ENCODE measurements around the gene VWA5B2.

VWA5B2 gene

DNA sequence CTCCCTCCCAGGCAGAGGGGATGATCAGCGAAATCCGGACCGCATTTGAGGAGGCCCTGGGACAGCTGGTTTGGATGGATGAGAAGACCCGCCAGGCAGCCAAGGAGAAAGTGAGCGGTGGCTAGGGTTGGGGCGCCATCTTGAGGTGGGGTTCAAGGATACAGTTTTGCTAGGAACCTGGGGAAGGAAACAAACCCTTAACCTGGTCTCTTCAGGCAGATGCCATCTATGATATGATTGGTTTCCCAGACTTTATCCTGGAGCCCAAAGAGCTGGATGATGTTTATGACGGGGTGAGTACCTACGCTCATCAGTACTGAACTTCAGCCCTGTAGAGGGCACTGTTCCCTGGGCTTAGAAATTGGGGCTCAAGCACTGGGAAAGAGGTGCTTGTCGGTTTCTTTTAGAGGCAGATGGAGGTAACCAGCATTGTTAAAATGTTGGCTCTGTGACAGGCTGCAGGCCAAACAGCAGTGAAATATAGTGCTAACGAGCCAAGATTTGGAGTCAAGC is 60.1 kb downstream of the VWA5B2 start (continued):
- no peak for TF ChIP-seq ZNF324 (tag by site-specific recombination; IDR thresholded peaks at IDR 0.05)
- no peak for TF ChIP-seq SP2 (tag by site-specific recombination; IDR thresholded peaks at IDR 0.05)
- no peak for TF ChIP-seq ZNF155 (tag by site-specific recombination; IDR thresholded peaks at IDR 0.05)
- no peak for TF ChIP-seq ZNF792 (tag by site-specific recombination; IDR thresholded peaks at IDR 0.05)
- no peak for TF ChIP-seq ZEB2 (tag by site-specific recombination; IDR thresholded peaks at IDR 0.05)
- TF ChIP-seq ZNF23 (tag by site-specific recombination; IDR thresholded peaks at IDR 0.05; ENCODE audit: borderline replicate concordance): no peak
- TF ChIP-seq MYNN (tag by site-specific recombination; IDR thresholded peaks at IDR 0.05; ENCODE audit: borderline replicate concordance): no peak
- no peak for TF ChIP-seq ZNF37A (tag by site-specific recombination; IDR thresholded peaks at IDR 0.05)
- TF ChIP-seq, protein P1, sequence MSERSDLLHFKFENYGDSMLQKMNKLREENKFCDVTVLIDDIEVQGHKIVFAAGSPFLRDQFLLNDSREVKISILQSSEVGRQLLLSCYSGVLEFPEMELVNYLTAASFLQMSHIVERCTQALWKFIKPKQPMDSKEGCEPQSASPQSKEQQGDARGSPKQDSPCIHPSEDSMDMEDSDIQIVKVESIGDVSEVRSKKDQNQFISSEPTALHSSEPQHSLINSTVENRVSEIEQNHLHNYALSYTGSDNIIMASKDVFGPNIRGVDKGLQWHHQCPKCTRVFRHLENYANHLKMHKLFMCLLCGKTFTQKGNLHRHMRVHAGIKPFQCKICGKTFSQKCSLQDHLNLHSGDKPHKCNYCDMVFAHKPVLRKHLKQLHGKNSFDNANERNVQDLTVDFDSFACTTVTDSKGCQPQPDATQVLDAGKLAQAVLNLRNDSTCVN (tag by site-specific recombination; optimal IDR thresholded peaks at IDR 0.05): no peak
- TF ChIP-seq ZNF248 (tag by site-specific recombination; IDR thresholded peaks at IDR 0.05): no peak
- TF ChIP-seq, protein P2, sequence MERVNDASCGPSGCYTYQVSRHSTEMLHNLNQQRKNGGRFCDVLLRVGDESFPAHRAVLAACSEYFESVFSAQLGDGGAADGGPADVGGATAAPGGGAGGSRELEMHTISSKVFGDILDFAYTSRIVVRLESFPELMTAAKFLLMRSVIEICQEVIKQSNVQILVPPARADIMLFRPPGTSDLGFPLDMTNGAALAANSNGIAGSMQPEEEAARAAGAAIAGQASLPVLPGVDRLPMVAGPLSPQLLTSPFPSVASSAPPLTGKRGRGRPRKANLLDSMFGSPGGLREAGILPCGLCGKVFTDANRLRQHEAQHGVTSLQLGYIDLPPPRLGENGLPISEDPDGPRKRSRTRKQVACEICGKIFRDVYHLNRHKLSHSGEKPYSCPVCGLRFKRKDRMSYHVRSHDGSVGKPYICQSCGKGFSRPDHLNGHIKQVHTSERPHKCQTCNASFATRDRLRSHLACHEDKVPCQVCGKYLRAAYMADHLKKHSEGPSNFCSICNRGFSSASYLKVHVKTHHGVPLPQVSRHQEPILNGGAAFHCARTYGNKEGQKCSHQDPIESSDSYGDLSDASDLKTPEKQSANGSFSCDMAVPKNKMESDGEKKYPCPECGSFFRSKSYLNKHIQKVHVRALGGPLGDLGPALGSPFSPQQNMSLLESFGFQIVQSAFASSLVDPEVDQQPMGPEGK (tag by site-specific recombination; IDR thresholded peaks at IDR 0.05): no peak
- TF ChIP-seq ZNF335 (tag by site-specific recombination; conservative IDR thresholded peaks at IDR 0.05): no peak
- no peak for TF ChIP-seq ZNF202 (tag by site-specific recombination; IDR thresholded peaks at IDR 0.05; ENCODE audit: borderline replicate concordance)
- TF ChIP-seq, protein P3, sequence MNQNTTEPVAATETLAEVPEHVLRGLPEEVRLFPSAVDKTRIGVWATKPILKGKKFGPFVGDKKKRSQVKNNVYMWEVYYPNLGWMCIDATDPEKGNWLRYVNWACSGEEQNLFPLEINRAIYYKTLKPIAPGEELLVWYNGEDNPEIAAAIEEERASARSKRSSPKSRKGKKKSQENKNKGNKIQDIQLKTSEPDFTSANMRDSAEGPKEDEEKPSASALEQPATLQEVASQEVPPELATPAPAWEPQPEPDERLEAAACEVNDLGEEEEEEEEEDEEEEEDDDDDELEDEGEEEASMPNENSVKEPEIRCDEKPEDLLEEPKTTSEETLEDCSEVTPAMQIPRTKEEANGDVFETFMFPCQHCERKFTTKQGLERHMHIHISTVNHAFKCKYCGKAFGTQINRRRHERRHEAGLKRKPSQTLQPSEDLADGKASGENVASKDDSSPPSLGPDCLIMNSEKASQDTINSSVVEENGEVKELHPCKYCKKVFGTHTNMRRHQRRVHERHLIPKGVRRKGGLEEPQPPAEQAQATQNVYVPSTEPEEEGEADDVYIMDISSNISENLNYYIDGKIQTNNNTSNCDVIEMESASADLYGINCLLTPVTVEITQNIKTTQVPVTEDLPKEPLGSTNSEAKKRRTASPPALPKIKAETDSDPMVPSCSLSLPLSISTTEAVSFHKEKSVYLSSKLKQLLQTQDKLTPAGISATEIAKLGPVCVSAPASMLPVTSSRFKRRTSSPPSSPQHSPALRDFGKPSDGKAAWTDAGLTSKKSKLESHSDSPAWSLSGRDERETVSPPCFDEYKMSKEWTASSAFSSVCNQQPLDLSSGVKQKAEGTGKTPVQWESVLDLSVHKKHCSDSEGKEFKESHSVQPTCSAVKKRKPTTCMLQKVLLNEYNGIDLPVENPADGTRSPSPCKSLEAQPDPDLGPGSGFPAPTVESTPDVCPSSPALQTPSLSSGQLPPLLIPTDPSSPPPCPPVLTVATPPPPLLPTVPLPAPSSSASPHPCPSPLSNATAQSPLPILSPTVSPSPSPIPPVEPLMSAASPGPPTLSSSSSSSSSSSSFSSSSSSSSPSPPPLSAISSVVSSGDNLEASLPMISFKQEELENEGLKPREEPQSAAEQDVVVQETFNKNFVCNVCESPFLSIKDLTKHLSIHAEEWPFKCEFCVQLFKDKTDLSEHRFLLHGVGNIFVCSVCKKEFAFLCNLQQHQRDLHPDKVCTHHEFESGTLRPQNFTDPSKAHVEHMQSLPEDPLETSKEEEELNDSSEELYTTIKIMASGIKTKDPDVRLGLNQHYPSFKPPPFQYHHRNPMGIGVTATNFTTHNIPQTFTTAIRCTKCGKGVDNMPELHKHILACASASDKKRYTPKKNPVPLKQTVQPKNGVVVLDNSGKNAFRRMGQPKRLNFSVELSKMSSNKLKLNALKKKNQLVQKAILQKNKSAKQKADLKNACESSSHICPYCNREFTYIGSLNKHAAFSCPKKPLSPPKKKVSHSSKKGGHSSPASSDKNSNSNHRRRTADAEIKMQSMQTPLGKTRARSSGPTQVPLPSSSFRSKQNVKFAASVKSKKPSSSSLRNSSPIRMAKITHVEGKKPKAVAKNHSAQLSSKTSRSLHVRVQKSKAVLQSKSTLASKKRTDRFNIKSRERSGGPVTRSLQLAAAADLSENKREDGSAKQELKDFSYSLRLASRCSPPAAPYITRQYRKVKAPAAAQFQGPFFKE (tag by site-specific recombination; IDR thresholded peaks at IDR 0.05; ENCODE audit: borderline replicate concordance): no peak

DNA sequence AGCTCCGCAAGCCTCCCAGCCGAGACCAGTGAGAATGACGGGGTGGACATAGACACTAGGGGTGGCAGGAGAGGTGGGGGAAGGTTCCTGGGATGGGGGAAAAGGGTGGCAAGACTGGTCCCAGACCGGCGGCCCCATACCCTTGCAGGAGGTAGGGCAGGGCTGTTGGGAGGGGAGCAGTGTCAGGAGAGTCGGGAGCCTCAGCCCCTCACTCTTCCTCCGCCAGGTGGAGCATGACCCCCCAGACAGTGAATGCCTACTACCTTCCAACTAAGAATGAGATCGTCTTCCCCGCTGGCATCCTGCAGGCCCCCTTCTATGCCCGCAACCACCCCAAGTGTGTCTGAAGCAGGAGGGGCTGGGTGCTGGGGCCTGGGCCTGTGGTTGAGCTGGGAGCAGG is 60.9 kb downstream of the VWA5B2 start:
- Histone ChIP-seq H3K4me3 (ENCODE audit: low read depth, low read length) (no peak overlapping the region), H3K36me3 (ENCODE audit: control insufficient read depth in 2 of 2, insufficient read depth in 1 of 2, low read length in 2 of 2) (no peaks in the 10 kb centered on the region), H3K27ac (ENCODE audit: extremely low read depth, low read depth, low read length) (no peak overlapping the region), H3K4me1 (ENCODE audit: control insufficient read depth, insufficient read depth, low read length) (no peaks in the 10 kb centered on the region), H3K9me3 (ENCODE audit: control insufficient read depth, insufficient read depth, low read depth, low read length) (no peaks in the 10 kb centered on the region)
- ChIA-PET POLR2A (no interaction called here), CTCF (interaction anchor here (1.3 to 2.8 kb wide), 2 partner anchors 273 to 394 kb away, joined by 4 to 15 read pairs; partner anchors contain the start of gene ABCC5)
- no peak for TF ChIP-seq KLF8 (tag by site-specific recombination; IDR thresholded peaks at IDR 0.05)
- no peak for TF ChIP-seq GLI2 (tag by site-specific recombination; IDR thresholded peaks at IDR 0.05; ENCODE audit: borderline replicate concordance, low read depth)
- TF ChIP-seq ZBTB48 (tag by site-specific recombination; IDR thresholded peaks at IDR 0.05): no peak
- no peak for TF ChIP-seq EGR2 (tag by site-specific recombination; IDR thresholded peaks at IDR 0.05; ENCODE audit: low read depth)
- TF ChIP-seq ZNF23 (tag by site-specific recombination; IDR thresholded peaks at IDR 0.05; ENCODE audit: borderline replicate concordance): no peak
- TF ChIP-seq, protein P4, sequence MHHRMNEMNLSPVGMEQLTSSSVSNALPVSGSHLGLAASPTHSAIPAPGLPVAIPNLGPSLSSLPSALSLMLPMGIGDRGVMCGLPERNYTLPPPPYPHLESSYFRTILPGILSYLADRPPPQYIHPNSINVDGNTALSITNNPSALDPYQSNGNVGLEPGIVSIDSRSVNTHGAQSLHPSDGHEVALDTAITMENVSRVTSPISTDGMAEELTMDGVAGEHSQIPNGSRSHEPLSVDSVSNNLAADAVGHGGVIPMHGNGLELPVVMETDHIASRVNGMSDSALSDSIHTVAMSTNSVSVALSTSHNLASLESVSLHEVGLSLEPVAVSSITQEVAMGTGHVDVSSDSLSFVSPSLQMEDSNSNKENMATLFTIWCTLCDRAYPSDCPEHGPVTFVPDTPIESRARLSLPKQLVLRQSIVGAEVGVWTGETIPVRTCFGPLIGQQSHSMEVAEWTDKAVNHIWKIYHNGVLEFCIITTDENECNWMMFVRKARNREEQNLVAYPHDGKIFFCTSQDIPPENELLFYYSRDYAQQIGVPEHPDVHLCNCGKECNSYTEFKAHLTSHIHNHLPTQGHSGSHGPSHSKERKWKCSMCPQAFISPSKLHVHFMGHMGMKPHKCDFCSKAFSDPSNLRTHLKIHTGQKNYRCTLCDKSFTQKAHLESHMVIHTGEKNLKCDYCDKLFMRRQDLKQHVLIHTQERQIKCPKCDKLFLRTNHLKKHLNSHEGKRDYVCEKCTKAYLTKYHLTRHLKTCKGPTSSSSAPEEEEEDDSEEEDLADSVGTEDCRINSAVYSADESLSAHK (tag by site-specific recombination; IDR thresholded peaks at IDR 0.05): no peak
- TF ChIP-seq ZNF354C (tag by site-specific recombination; IDR thresholded peaks at IDR 0.05; ENCODE audit: borderline replicate concordance, low read depth): no peak
- TF ChIP-seq, protein P5, sequence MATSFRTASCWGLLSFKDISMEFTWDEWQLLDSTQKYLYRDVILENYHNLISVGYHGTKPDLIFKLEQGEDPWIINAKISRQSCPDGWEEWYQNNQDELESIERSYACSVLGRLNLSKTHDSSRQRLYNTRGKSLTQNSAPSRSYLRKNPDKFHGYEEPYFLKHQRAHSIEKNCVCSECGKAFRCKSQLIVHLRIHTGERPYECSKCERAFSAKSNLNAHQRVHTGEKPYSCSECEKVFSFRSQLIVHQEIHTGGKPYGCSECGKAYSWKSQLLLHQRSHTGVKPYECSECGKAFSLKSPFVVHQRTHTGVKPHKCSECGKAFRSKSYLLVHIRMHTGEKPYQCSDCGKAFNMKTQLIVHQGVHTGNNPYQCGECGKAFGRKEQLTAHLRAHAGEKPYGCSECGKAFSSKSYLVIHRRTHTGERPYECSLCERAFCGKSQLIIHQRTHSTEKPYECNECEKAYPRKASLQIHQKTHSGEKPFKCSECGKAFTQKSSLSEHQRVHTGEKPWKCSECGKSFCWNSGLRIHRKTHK (tag by site-specific recombination; IDR thresholded peaks at IDR 0.05): no peak
- TF ChIP-seq, protein P6, sequence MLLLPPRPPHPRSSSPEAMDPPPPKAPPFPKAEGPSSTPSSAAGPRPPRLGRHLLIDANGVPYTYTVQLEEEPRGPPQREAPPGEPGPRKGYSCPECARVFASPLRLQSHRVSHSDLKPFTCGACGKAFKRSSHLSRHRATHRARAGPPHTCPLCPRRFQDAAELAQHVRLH (tag by site-specific recombination; IDR thresholded peaks at IDR 0.05): no peak

Data from HEK293 (cell line).